Caki2 (cell line): Measurements from ENCODE around the gene SOS1. TPM values are rescaled to one million over a fixed set of nuclear protein-coding genes. Genes with fewer than 3 reads are reported as not detected.
"Not testable (repeated sequence)": the region's sequence is repeated elsewhere in the genome, so short reads cannot be mapped to it uniquely, and the experiment has no call there.

ENCODE experiments used
- DNase-seq: peaks from one replicate; pipeline ENCODE4 v3.0.0-alpha.2; 2015; ENCODE audit warnings: low read depth
- in situ Hi-C: cut with HindIII; loops from 2 replicates; pipeline ENCODE4 v1.10.0; 2016; ENCODE audit warnings: low sequenced_read_pairs, low pct_unique_long_range_greater_than_20kb, mixed read lengths
- total RNA-seq: library from RNA; depleted of rRNA; stranded (reverse); fragments of >200 nt; shearing (Covaris generic); gene quantifications from 2 replicates; pipeline ENCODE4 v1.2.3, GENCODE V29; 2014; ENCODE audit warnings: low replicate concordance

Gene SOS1
- total RNA-seq, 1 experiment from 2014 or later: 8.7 TPM

GRCh38 chr2:38959938-38960608, 160.8 kb downstream of the SOS1 start:
- in situ Hi-C loops: no loop called here
- DNase-seq: no peak

DNA sequence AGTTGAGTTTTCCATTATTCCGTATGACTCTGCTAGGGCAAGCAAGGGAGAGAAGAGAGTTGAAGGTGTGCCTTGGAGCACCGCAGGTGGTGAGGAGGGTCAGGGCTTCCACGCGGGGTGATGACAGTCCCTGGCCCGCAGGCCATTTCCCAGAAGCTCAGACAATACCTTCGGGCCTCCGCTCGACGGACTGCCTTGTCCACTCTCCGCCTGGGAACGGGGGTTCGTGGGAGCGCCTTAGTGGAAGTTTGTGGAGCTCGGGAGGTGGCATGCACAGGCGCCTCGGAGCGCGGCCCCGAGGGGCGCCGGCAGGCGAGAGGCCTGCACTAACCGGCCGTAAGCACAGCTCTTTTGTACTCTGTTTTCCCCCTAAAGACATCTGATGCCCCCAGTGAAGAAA, 161.4 kb downstream of the SOS1 start:
- in situ Hi-C loops: no loop called here

GRCh38 chr2:38957972-38958371, 162.9 kb downstream of the SOS1 start:
- DNase-seq: no peak
- in situ Hi-C loops: no loop called here

More for the DNA sequence above, 161.4 kb downstream of the SOS1 start:
- DNase-seq: no peak

- DNase-seq: no peak
- in situ Hi-C loops: no loop called here
These were observed 169.1 kb downstream of the SOS1 start for GRCh38 chr2:38951766-38952165.

- in situ Hi-C loops: no loop called here
- no peak for DNase-seq
These were observed 171.9 kb downstream of the SOS1 start for GRCh38 chr2:38948995-38949394.

DNA sequence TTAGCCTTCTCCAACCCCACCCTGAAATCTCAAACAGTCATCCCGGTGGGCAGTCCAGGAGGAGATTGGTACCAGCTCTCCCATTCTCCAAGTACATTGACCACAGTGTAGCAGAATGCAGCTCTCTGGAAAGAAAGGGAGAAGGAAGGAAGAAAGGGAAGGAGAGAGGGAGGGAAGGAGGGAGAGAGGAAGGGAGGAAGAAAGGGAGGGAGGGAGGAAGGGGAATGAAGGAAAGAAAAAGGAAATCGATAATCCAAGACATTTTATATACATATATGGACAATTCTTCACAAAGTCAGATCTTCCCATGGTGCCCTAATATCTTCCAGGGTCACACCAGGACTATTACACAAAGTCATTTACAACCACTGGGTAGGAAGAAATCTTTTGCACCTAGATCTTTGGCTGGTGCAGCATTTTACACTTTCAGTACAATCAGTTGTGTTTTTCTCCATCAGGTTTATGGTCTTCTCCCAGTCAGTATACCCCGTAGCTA, 172.4 kb downstream of the SOS1 start:
- in situ Hi-C loops: no loop called here
- DNase-seq: no peak

DNA sequence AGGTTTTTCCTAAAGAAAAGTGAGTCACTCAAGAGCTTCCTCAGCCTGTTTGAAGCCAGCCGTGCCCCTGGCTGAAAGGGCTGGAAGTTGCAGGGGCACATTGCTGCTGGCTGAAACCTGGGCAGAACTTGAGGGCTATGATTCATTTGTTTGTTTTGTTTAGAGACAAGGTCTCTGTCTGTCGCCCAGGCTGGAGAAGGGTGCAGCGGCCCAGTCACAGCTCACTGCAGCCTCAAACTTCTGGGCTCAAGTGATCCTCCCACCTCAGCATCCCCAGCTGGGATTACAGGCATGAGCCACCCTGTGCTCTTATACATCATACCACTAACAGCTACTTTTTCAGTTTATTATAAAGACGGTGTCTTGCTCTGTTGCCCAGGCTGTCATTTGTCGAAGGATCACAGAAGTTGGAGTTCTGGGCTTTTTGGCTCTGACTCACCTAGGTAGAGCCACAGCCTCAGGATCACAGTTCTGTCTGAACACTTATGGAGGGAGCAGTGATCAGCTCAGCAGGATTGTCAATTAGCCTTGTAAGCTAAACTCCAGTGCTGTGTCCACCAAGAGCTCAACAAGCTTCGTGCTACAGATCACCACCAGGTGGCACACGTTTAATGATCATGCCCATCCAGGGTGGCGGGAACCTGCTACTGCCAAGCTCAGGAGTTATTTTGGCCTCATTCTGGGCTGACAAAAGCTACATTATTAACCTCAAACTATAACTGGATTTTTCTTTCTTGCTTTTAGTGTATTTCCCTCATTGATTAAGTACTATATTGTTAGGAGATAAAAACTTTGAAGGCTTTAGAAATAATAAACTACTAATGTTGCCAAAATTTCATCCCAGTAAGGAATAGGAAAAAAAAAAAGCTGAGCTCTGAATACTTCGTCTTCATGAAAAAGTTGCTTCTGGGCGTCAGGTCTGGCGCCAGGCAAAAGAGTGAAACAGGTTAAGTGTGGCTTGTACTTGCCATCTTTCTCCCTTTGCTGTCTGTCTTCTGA, 173.3 kb downstream of the SOS1 start:
- in situ Hi-C loops: no loop called here
- DNase-seq: peak; percentile 92

- in situ Hi-C loops: no loop called here
- DNase-seq: no peak
These were observed 174.9 kb downstream of the SOS1 start for GRCh38 chr2:38945911-38946310.

- in situ Hi-C loops: no loop called here
- DNase-seq: no peak
These were observed 175.5 kb downstream of the SOS1 start for GRCh38 chr2:38945372-38945771.

GRCh38 chr2:38943784-38944183, 177.1 kb downstream of the SOS1 start:
- in situ Hi-C loops: no loop called here
- DNase-seq: no peak

DNA sequence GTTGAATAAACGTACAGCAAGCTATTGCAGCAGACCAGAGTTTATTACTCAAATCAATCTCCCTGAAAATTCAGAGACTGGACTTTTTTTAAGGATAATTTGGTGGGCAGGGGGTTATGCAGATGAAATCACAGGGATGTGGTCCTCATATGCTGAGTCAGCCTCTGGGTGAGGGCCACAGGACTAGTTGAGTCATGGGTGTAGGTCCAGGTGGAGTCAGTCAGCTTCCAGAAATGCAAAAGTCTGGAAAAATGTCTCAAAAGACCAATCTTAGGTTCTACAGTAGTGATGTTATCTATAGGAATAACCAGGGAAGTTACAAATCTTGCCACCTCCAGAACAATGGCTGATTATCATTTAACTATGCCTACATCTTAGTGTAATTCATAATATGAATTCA, 180.1 kb downstream of the SOS1 start:
- in situ Hi-C loops: no loop called here
- DNase-seq: no peak

DNA sequence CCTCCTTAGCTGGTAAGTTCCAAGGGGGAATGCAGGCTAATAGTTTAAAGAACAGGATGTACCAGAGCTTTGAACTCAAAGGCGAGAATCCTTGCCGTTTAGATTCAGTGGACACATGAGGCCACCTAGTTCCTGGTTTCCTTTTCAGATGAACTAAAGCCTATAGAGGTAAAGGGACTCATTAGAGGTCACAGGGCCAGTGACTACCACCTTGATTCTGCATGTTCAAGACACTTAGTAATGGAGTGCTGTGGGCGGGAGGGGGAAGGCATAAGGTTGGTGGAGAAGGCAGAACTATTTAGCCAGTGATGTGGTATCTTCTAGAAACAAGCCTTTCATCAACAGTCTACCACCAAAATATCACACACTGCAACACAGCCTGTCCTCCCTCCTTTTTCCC, 183.3 kb downstream of the SOS1 start:
- in situ Hi-C loops: no loop called here
- no peak for DNase-seq

DNA sequence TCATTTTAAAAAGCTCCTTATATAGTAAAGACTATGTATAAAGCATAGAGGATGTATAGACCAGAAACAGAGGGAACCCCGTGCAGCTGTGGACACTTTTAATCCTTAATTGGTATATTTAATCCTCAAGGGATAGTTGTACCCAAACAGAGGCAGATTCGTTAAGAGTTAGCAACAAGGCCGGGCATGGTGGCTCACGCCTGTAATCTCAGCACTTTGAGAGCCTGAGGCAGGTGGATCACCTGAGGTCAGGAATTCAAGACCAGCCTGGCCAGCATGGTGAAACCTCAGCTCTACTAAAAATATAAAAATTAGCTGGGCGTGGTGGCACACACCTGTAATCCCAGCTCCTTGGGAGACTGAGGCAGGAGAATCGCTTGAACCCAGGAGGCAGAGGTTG, 184.3 kb downstream of the SOS1 start:
- in situ Hi-C loops: not testable (repeated sequence)

DNA sequence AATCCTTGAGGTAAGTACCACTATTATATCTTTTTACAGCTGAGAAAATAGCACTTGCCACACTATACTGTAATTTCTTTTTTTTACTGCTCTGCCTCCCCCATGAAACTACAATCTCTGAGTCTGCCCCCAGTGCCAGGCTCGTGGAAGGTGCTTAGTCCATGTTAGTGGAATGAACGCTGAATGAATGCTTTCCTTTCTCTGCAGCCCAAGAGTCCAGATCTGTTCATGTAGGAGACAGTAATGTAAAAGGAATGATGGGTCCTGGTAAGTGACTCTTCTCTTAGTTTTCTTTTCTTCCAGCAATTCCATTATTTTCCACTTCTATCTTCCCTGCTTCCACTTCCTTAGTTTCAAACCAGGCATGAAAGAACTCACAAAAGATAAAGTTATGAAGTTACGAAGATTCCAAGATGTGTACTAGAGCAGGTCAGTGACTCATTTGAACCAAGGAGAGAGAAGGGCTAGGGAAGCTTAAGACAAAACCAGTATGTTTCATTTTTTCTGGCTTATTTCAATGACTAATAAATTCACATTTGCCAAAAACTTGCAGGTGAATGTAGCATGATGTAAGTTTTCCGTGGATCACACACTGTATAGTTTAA, 185.2 kb downstream of the SOS1 start:
- in situ Hi-C loops: no loop called here
- no peak for DNase-seq

More for the DNA sequence above, 184.3 kb downstream of the SOS1 start:
- not testable (repeated sequence) for DNase-seq

DNA sequence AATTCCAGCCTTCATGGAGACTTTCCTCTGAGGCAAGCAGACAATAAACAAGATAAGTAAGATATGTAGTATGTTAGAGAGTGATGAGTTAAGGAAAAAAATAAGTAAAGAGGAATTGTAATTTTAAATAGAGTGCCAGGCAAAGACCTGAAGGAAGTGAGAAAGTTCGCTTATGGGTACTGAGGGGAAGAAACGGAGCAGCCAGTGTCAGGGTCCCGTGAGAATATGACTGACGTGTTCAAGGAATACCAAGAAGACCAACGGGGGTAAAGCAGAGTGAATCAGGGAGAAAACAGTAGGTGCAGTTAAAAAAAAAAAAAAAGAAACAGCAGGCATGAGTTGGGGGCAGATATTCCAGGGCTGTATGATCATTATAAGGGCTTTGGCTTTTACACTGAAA, 186.1 kb downstream of the SOS1 start:
- no peak for DNase-seq
- in situ Hi-C loops: no loop called here

GRCh38 chr2:38933653-38934052, 187.2 kb downstream of the SOS1 start:
- DNase-seq: no peak
- in situ Hi-C loops: no loop called here

DNA sequence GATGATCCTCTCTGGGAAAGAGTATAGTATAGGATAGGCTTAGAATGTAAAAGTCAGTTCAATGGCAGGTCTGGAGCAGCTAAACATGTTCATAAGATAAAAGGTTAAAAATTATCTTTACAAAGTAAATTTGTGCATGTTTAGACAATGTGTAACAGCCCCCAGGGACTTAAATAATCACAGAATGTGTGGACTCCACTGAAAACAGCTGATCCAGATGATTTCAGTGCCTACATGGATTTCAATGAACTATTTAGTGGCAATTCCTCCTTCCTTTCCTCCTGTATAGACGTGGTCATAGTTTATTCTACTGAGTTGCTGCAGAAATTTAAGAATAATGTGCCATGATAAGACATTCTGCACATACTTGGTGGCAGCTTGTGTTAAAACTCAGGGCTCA, 188.3 kb downstream of the SOS1 start:
- DNase-seq: no peak
- in situ Hi-C loops: no loop called here
